ENCODE measurements around the gene RIMKLA.

Gene RIMKLA

DNA sequence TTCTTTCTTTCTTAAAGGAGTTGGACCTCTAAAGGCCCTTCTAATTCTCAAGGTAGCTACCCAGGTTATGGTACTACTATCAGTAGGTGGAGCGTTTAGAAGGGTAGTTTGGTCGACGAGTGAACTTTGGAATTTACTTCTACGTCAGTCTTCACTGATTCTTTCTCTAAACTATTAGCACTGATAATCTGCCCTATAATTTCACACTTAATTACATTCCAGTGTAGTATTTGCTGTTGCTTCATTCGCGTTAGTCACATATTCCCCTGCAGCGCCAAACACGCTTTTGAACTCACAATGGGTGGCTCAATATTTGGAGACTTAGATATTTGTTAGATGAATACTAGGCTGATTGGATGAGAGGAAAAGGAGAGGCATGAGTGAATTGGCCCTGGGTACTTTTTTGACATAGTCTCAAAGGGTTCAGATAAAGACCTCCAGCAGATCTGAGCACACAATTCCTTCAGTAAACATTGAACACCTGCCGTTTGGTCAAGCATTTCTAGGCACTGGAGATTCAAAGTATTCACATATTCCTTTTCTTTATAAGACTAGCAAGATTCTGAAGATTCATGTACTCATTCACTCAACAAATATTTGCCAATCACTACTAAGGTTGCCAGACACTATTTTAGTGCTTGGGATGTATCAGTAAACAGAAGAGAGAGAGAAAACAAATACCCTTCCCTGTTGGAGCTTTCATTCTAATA lies 44.6 kb upstream of the RIMKLA start:
- TF ChIP-seq, protein P1, sequence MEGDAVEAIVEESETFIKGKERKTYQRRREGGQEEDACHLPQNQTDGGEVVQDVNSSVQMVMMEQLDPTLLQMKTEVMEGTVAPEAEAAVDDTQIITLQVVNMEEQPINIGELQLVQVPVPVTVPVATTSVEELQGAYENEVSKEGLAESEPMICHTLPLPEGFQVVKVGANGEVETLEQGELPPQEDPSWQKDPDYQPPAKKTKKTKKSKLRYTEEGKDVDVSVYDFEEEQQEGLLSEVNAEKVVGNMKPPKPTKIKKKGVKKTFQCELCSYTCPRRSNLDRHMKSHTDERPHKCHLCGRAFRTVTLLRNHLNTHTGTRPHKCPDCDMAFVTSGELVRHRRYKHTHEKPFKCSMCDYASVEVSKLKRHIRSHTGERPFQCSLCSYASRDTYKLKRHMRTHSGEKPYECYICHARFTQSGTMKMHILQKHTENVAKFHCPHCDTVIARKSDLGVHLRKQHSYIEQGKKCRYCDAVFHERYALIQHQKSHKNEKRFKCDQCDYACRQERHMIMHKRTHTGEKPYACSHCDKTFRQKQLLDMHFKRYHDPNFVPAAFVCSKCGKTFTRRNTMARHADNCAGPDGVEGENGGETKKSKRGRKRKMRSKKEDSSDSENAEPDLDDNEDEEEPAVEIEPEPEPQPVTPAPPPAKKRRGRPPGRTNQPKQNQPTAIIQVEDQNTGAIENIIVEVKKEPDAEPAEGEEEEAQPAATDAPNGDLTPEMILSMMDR (IDR thresholded peaks at IDR 0.05; ENCODE audit: unreplicated experiment in 3 of 3), result no peak
- Mint-ChIP-seq H3K27ac (peak overlapping the region; percentile 79 to 93 (median 93)), H3K36me3 (ENCODE audit: low read depth) (no peaks in the 10 kb centered on the region), H3K9me3 (no peaks in the 10 kb centered on the region), H3K27me3 (ENCODE audit: low read depth) (no peaks in the 10 kb centered on the region), H3K4me1 (peaks cover 51% of the 10 kb centered on the region), H3K4me3 (peak overlapping the region; percentile 84 to 88 (median 87))

DNA sequence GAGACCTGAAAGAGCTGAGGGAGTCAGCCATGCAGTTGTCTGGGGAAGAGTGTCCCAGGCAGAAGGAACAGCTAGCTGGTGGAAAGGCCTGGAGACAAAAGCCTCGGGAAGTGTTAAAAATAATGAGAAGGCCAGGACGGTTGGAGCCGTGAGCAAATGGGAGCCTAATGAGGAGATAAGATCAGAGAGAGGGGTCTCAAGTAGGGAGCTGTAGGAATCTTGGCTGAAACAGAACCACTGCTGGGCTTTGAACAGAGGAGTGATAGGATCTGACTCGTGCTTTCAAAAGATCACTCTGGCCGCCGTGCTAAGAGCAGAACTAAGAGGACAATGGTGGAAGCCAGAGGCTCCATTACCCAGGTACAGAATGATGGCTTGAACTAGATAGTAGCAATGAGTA lies 43.6 kb upstream of the RIMKLA start:
- Mint-ChIP-seq H3K36me3 (ENCODE audit: low read depth) (no peaks in the 10 kb centered on the region), H3K9me3 (no peaks in the 10 kb centered on the region), H3K4me3 (peak overlapping the region; percentile 22 to 49 (median 46)), H3K4me1 (peaks cover 48% of the 10 kb centered on the region), H3K27ac (peak overlapping the region; percentile 17 to 84 (median 69)), H3K27me3 (ENCODE audit: low read depth) (no peaks in the 10 kb centered on the region)
- TF ChIP-seq, protein P1 (IDR thresholded peaks at IDR 0.05; ENCODE audit: unreplicated experiment in 3 of 3), result no peak

DNA sequence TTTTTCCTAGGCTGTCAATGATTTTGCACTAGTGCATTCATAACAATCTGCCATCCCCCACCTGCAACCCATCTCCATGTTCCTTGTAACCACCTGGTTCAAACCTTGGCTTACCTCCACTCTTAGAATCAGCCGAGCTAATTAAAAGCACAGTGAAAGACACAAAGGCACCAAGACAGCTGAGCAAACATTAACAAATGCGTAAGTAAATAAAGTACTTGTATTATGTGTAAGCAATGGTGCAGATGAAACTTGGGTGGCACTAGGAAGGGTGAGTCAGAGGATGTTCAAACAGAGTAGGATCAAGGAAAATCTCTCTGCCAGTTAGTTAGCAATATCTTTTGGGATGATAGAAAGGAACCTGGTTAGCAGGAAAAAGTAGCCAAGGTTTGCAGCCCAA lies 40.5 kb upstream of the RIMKLA start:
- no peak overlapping the region for H3K4me3 Mint-ChIP-seq

DNA sequence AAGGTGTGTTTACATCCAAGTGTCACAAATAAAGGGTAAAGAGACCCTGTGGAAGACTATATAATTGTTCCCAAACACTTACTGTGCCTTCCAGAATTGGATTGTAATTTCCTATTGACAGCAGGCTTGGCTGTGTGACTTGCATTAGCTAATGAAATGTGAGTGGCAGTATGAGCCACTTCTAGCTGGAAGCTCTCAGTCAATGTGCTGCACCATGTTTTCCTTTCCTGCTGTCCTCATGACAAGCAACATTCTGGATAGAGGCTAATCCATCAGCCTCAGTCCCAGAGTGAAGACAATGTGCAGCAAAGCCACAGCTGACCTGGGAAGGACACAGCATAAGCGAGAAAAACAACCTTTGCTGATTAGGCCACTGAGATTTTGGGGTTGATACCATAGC lies 39.7 kb upstream of the RIMKLA start:
- Mint-ChIP-seq H3K27ac (no peak overlapping the region), H3K4me1 (peaks cover 24% of the 10 kb centered on the region), H3K4me3 (no peak overlapping the region), H3K27me3 (ENCODE audit: low read depth) (no peaks in the 10 kb centered on the region), H3K9me3 (no peaks in the 10 kb centered on the region), H3K36me3 (ENCODE audit: low read depth) (no peaks in the 10 kb centered on the region)
- TF ChIP-seq, protein P1 (IDR thresholded peaks at IDR 0.05; ENCODE audit: unreplicated experiment in 3 of 3), result no peak

More for the DNA sequence above, 40.5 kb upstream of the RIMKLA start:
- peak overlapping the region in 1 of 3 experiments; percentile 36 for H3K27ac Mint-ChIP-seq
- TF ChIP-seq, protein P1 (IDR thresholded peaks at IDR 0.05; ENCODE audit: unreplicated experiment in 3 of 3), result no peak
- H3K36me3 Mint-ChIP-seq (ENCODE audit: low read depth), result no peaks in the 10 kb centered on the region
- no peaks in the 10 kb centered on the region for H3K27me3 Mint-ChIP-seq (ENCODE audit: low read depth)
- H3K9me3 Mint-ChIP-seq, result no peaks in the 10 kb centered on the region
- peaks cover 27% of the 10 kb centered on the region for H3K4me1 Mint-ChIP-seq

DNA sequence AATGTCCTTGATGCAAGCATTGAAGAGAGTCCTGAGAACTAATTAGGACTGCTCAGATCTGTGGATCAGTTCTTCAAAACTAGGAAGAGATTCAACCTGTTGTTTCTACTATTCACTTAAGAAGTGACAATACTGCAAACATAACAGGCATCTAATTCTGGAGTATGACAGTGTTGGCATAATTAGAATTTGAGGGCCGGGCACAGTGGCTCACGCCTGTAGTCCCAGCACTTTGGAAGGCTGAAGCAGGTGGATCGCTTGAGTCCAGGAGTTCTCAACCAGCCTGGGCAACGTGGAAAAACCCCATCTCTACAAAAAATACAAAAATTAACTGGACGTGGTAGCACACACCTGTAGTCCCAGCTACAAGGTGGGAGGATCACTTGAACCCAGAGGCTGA lies 37.5 kb upstream of the RIMKLA start:
- TF ChIP-seq, protein P1 (IDR thresholded peaks at IDR 0.05; ENCODE audit: unreplicated experiment in 3 of 3), result no peak
- Mint-ChIP-seq H3K27me3 (ENCODE audit: low read depth) (no peaks in the 10 kb centered on the region), H3K36me3 (ENCODE audit: low read depth) (no peaks in the 10 kb centered on the region), H3K4me3 (no peak overlapping the region), H3K9me3 (no peaks in the 10 kb centered on the region), H3K27ac (no peak overlapping the region), H3K4me1 (peaks cover 8% of the 10 kb centered on the region)

DNA sequence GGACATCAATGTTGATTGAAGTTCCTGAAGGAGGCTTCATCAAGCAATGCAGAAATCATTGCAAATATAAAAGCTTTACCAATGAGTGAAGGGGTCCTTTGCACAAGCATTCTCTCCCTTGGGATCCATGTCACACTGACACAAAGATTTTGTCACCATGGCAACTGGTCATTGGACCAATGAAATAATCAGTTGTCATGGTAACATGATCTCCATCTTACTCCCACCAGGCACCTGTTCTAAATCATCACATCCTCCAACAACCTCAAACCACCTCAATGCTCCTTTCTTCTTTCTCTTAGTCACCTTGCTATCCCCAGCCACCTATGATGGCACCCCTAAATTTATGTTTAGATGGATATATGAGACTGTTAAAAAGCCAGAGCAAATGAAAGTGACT lies 32.1 kb upstream of the RIMKLA start:
- Mint-ChIP-seq H3K9me3 (no peaks in the 10 kb centered on the region), H3K4me3 (no peak overlapping the region), H3K27ac (no peak overlapping the region), H3K36me3 (ENCODE audit: low read depth) (no peaks in the 10 kb centered on the region), H3K4me1 (peaks cover 14% of the 10 kb centered on the region), H3K27me3 (ENCODE audit: low read depth) (no peaks in the 10 kb centered on the region)
- TF ChIP-seq, protein P1 (IDR thresholded peaks at IDR 0.05; ENCODE audit: unreplicated experiment in 3 of 3), result no peak

All from nephron (organoid).